GM18873 (cell line): ENCODE results near the gene OR10H5.
"Not testable (repeated sequence)": the region's sequence is repeated elsewhere in the genome, so short reads cannot be mapped to it uniquely, and the experiment has no call there.

Experiments used
- ATAC-seq: cut with Tn5 transposase; IDR thresholded peaks from one replicate; pipeline ENCODE4 v1.9.1; 2021; ENCODE audit warnings: mild to moderate bottlenecking, moderate library complexity, moderate number of reproducible peaks; ENCODE audit not compliant: unreplicated experiment, low FRiP score

OR10H5 gene

GRCh38 chr19:15787611-15788155 is at the start of gene OR10H5:
OR10H5 (plus strand) TSS chr19:15787661; CDS start chr19:15794049, 6,388 bp downstream.
- ATAC-seq: no peak

GRCh38 chr19:15737722-15738121 is 49.7 kb upstream of the OR10H5 start, which contains the start of gene OR10H3:
OR10H3 (plus strand) TSS chr19:15737985; CDS start chr19:15741393, 3,408 bp downstream.
- no peak for ATAC-seq

- no peak for ATAC-seq
Observed at GRCh38 chr19:15740785-15741184, 46.7 kb upstream of the OR10H5 start.

GRCh38 chr19:15748239-15748638 is 39.2 kb upstream of the OR10H5 start:
- no peak for ATAC-seq

GRCh38 chr19:15758379-15758778 is 29.1 kb upstream of the OR10H5 start:
- no peak for ATAC-seq

GRCh38 chr19:15759962-15760565 is 27.4 kb upstream of the OR10H5 start:
- no peak for ATAC-seq

- ATAC-seq: no peak
Observed at GRCh38 chr19:15769586-15769985, 17.9 kb upstream of the OR10H5 start.

GRCh38 chr19:15774159-15774558 is 13.3 kb upstream of the OR10H5 start:
- ATAC-seq: not testable (repeated sequence)

GRCh38 chr19:15775249-15775648 is 12.2 kb upstream of the OR10H5 start:
- ATAC-seq: no peak

GRCh38 chr19:15776264-15776663 is 11.2 kb upstream of the OR10H5 start:
- no peak for ATAC-seq

- ATAC-seq: no peak
Observed at GRCh38 chr19:15776991-15777970, 10.2 kb upstream of the OR10H5 start.

- no peak for ATAC-seq
Observed at GRCh38 chr19:15779756-15780476, 7.5 kb upstream of the OR10H5 start.

- ATAC-seq: no peak
Observed at GRCh38 chr19:15780610-15781418, 6.6 kb upstream of the OR10H5 start.

- no peak for ATAC-seq
Observed at GRCh38 chr19:15781661-15782060, 5.8 kb upstream of the OR10H5 start.

- ATAC-seq: no peak
Observed at GRCh38 chr19:15782211-15782610, 5.2 kb upstream of the OR10H5 start.

GRCh38 chr19:15782896-15783295 is 4.6 kb upstream of the OR10H5 start:
- ATAC-seq: not testable (repeated sequence)

GRCh38 chr19:15788594-15789270 is 1.3 kb downstream of the OR10H5 start:
- ATAC-seq: no peak

- no peak for ATAC-seq
Observed at GRCh38 chr19:15790096-15790495, 2.6 kb downstream of the OR10H5 start.

- ATAC-seq: not testable (repeated sequence)
Observed at GRCh38 chr19:15794279-15794678, 6.8 kb downstream of the OR10H5 start.
